H9 (cell line): ENCODE measurements around the gene PITPNB. TPM values are rescaled to one million over a fixed set of nuclear protein-coding genes. Genes with fewer than 3 reads are reported as not detected.

Source experiments
- DNase-seq: peaks from one replicate; pipeline ENCODE4 v3.0.0-alpha.2; 2017
- H2AFZ ChIP-seq: one replicate; pipeline ENCODE4 v1.6.1; 2013; ENCODE audit warnings: mild to moderate bottlenecking, low read length, control low read depth, moderate library complexity
- H2AK5ac ChIP-seq: 2 replicates; pipeline ENCODE4 v1.6.1; 2013; ENCODE audit warnings: low read length, control low read depth, mixed read lengths; ENCODE audit not compliant: insufficient read length
- H2BK120ac ChIP-seq: one replicate; pipeline ENCODE4 v1.6.1; 2013; ENCODE audit warnings: low read depth, mild to moderate bottlenecking, low read length, control low read depth, inconsistent platforms; ENCODE audit not compliant: poor library complexity, severe bottlenecking
- H2BK12ac ChIP-seq: 2 replicates; pipeline ENCODE4 v1.6.1; 2013; ENCODE audit warnings: low read length, control low read depth, mixed read lengths, low read depth; ENCODE audit not compliant: insufficient read length
- H2BK15ac ChIP-seq: 2 replicates; pipeline ENCODE4 v1.6.1; 2013; ENCODE audit warnings: low read depth, low read length, control low read depth
- H2BK20ac ChIP-seq: one replicate; pipeline ENCODE4 v1.6.1; 2013; ENCODE audit warnings: low read depth, mild to moderate bottlenecking, low read length, control low read depth, inconsistent platforms; ENCODE audit not compliant: poor library complexity, severe bottlenecking
- H2BK5ac ChIP-seq: 2 replicates; pipeline ENCODE4 v1.6.1; 2013; ENCODE audit warnings: low read length, control low read depth, mixed read lengths; ENCODE audit not compliant: insufficient read length
- H3K14ac ChIP-seq: 2 replicates; pipeline ENCODE4 v1.6.1; 2013; ENCODE audit warnings: low read length, control low read depth; ENCODE audit not compliant: insufficient read depth
- H3K18ac ChIP-seq: 2 replicates; pipeline ENCODE4 v1.6.1; 2013; ENCODE audit warnings: low read depth, mild to moderate bottlenecking, mixed read lengths, low read length, control low read depth; ENCODE audit not compliant: insufficient read length
- H3K23ac ChIP-seq: 2 replicates; pipeline ENCODE4 v1.6.1; 2013; ENCODE audit warnings: low read length, control low read depth, mixed read lengths, low read depth; ENCODE audit not compliant: insufficient read length
- H3K23me2 ChIP-seq: 2 replicates; pipeline ENCODE4 v1.6.1; 2013; ENCODE audit warnings: low read depth, mild to moderate bottlenecking, mixed read lengths, low read length, control low read depth; ENCODE audit not compliant: insufficient read length, poor library complexity, severe bottlenecking
- H3K27ac ChIP-seq: 2 replicates; pipeline ENCODE4 v1.5.1; 2013; ENCODE audit warnings: low read length, control low read depth, mixed read lengths, low read depth; ENCODE audit not compliant: insufficient read length
- H3K27me3 ChIP-seq: 2 replicates; pipeline ENCODE4 v1.6.1; 2013; ENCODE audit warnings: low read length, control low read depth, inconsistent platforms; ENCODE audit not compliant: insufficient read depth
- H3K4ac ChIP-seq: 2 replicates; pipeline ENCODE4 v1.6.1; 2013; ENCODE audit warnings: low read depth, mild to moderate bottlenecking, control low read depth, inconsistent platforms, low read length, moderate library complexity
- H3K4me1 ChIP-seq: 2 replicates; pipeline ENCODE4 v1.6.1; 2013; ENCODE audit warnings: low read length, control low read depth, inconsistent platforms; ENCODE audit not compliant: insufficient read depth
- H3K4me2 ChIP-seq: 2 replicates; pipeline ENCODE4 v1.6.1; 2013; ENCODE audit warnings: low read length, control low read depth, mixed read lengths; ENCODE audit not compliant: insufficient read length, insufficient read depth
- H3K56ac ChIP-seq: 2 replicates; pipeline ENCODE4 v1.6.1; 2013; ENCODE audit warnings: low read depth, mild to moderate bottlenecking, mixed read lengths, low read length, control low read depth; ENCODE audit not compliant: insufficient read length
- H3K79me1 ChIP-seq: 2 replicates; pipeline ENCODE4 v1.6.1; 2013; ENCODE audit warnings: low read depth, mild to moderate bottlenecking, moderate library complexity, low read length, control low read depth, inconsistent platforms; ENCODE audit not compliant: insufficient read depth, poor library complexity, severe bottlenecking
- H3K79me2 ChIP-seq: 2 replicates; pipeline ENCODE4 v1.6.1; 2013; ENCODE audit warnings: low read length, control low read depth, inconsistent platforms; ENCODE audit not compliant: insufficient read depth
- H3K9ac ChIP-seq: 2 replicates; pipeline ENCODE4 v1.6.1; 2013; ENCODE audit warnings: low read length, control low read depth, mixed read lengths; ENCODE audit not compliant: insufficient read length; ENCODE audit errors: extremely low read depth
- H3K9me3 ChIP-seq: one replicate; pipeline ENCODE4 v1.6.1; 2013; ENCODE audit warnings: low read depth, low read length, inconsistent platforms; ENCODE audit not compliant: control insufficient read depth
- H3T11ph ChIP-seq: one replicate; pipeline ENCODE4 v1.6.1; 2013; ENCODE audit warnings: mild to moderate bottlenecking, low read length, control low read depth, inconsistent platforms
- H4K20me1 ChIP-seq: one replicate; pipeline ENCODE4 v1.6.1; 2013; ENCODE audit not compliant: control insufficient read depth, insufficient read length, insufficient read depth
- H4K5ac ChIP-seq: 2 replicates; pipeline ENCODE4 v1.6.1; 2013; ENCODE audit warnings: low read depth, mild to moderate bottlenecking, mixed read lengths, low read length, control low read depth; ENCODE audit not compliant: insufficient read length
- H4K8ac ChIP-seq: replicated peaks from 2 replicates; pipeline ENCODE4 v1.6.1; 2013; ENCODE audit warnings: low read length, control low read depth, mixed read lengths, low read depth; ENCODE audit not compliant: insufficient read length
- H4K91ac ChIP-seq: 2 replicates; pipeline ENCODE4 v1.6.1; 2013; ENCODE audit warnings: low read depth, mild to moderate bottlenecking, moderate library complexity, mixed read lengths, low read length, control low read depth; ENCODE audit not compliant: insufficient read length
- H3K27ac Mint-ChIP-seq, 3 experiments: 2 replicates in 2 of 3; 3 replicates in 1 of 3; pipeline ENCODE4 v1.8.0; 2020 to 2021; ENCODE audit warnings: mixed read lengths in 3 of 3, mild to moderate bottlenecking in 1 of 3, moderate library complexity in 1 of 3
- H3K27me3 Mint-ChIP-seq: 2 replicates; pipeline ENCODE4 v1.8.0; 2021; ENCODE audit warnings: low read depth, mild to moderate bottlenecking, moderate library complexity, mixed read lengths
- H3K36me3 Mint-ChIP-seq, 3 experiments: 2 replicates in 2 of 3; 3 replicates in 1 of 3; pipeline ENCODE4 v1.8.0; 2020 to 2021; ENCODE audit warnings: low read depth in 3 of 3, mixed read lengths in 3 of 3; ENCODE audit not compliant: insufficient read depth in 1 of 3
- H3K4me1 Mint-ChIP-seq, 2 experiments: 2 replicates each; pipeline ENCODE4 v1.8.0; 2020; ENCODE audit warnings: mixed read lengths in 2 of 2
- H3K4me3 Mint-ChIP-seq, 2 experiments: 2 replicates in 1 of 2; 3 replicates in 1 of 2; pipeline ENCODE4 v1.8.0; 2020 to 2021; ENCODE audit warnings: mild to moderate bottlenecking in 2 of 2, mixed read lengths in 2 of 2, moderate library complexity in 1 of 2
- H3K9me3 Mint-ChIP-seq, 2 experiments: 2 replicates in 1 of 2; 3 replicates in 1 of 2; pipeline ENCODE4 v1.8.0; 2020; ENCODE audit warnings: mild to moderate bottlenecking in 2 of 2, mixed read lengths in 2 of 2, moderate library complexity in 1 of 2
- whole genome bisulfite sequencing: extraction: QIAGEN DNeasy Blood & Tissue Kit; methylation state at CpG from one replicate; pipeline ENCODE4 v1.1.7; 2013; ENCODE audit warnings: missing lambda C conversion rate, low lambda C conversion rate, mixed read lengths; ENCODE audit not compliant: insufficient read length; ENCODE audit errors: extremely low coverage; 5-methylcytosine and 5-hydroxymethylcytosine counted together
- total RNA-seq: library from RNA; stranded (reverse); gene quantifications from 2 replicates; pipeline ENCODE4 v1.2.1, GENCODE V29; 2021
- TF ChIP-seq, protein P1 (sequence below): fragments of 200-600 bp; sonication (generic); conservative IDR thresholded peaks from 3 replicates; pipeline ENCODE4 v1.8.0; 2021; ENCODE audit warnings: antibody characterized with exemption, mild to moderate bottlenecking

PITPNB gene
- total RNA-seq, 1 experiment from 2014 or later = 106 TPM

DNA sequence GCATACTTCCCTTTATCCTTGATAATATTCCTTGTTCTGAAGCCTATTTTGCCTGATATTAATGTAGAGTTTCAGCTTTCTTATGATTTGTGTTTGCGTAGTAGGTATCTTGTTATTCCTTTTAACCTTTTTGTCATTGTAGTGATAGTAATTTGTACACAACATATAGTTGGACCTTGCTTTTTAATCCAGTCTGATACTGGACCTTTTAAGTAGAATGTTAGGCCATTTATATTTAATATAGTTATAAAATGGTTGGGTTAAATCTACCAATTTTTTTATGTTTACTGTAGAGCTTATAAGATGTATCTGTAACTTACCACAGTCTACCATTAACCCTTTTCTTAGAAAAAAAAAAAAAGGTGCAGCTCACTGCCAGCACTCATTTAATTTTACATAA lies 8.6 kb upstream of the PITPNB start:
- Histone ChIP-seq H3K27me3 (no peaks in the 10 kb centered on the region), H2BK20ac (no peak overlapping the region)
- TF ChIP-seq, protein P1, sequence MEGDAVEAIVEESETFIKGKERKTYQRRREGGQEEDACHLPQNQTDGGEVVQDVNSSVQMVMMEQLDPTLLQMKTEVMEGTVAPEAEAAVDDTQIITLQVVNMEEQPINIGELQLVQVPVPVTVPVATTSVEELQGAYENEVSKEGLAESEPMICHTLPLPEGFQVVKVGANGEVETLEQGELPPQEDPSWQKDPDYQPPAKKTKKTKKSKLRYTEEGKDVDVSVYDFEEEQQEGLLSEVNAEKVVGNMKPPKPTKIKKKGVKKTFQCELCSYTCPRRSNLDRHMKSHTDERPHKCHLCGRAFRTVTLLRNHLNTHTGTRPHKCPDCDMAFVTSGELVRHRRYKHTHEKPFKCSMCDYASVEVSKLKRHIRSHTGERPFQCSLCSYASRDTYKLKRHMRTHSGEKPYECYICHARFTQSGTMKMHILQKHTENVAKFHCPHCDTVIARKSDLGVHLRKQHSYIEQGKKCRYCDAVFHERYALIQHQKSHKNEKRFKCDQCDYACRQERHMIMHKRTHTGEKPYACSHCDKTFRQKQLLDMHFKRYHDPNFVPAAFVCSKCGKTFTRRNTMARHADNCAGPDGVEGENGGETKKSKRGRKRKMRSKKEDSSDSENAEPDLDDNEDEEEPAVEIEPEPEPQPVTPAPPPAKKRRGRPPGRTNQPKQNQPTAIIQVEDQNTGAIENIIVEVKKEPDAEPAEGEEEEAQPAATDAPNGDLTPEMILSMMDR = no peak

More for the DNA sequence above, 8.6 kb upstream of the PITPNB start:
- H3K27ac ChIP-seq = no peak overlapping the region
- H3K27ac Mint-ChIP-seq = no peak overlapping the region
- no CpG with 5 or more reads among the region's 1 CpG for WGBS
- H3K4me1 Mint-ChIP-seq = peaks cover 15% of the 10 kb centered on the region in 2 experiments
- no peak overlapping the region for H4K8ac ChIP-seq
- no peaks in the 10 kb centered on the region for H3K23me2 ChIP-seq
- H3K79me1 ChIP-seq = no peaks in the 10 kb centered on the region
- peaks cover 16 to 19% (median 18%) of the 10 kb centered on the region in 3 experiments for H3K36me3 Mint-ChIP-seq
- peaks cover 0 to 5% of the 10 kb centered on the region in 2 experiments; a peak in 2 of 5 replicates for H3K9me3 Mint-ChIP-seq
- no peak overlapping the region for H3K4ac ChIP-seq
- DNase-seq = no peak
- no peaks in the 10 kb centered on the region for H3K27me3 Mint-ChIP-seq
- no peak overlapping the region for H2AFZ ChIP-seq
- no peak overlapping the region for H2AK5ac ChIP-seq
- no peak overlapping the region for H3K9ac ChIP-seq
- no peak overlapping the region for H3T11ph ChIP-seq
- no peak overlapping the region for H3K4me2 ChIP-seq
- H2BK15ac ChIP-seq = no peak overlapping the region
- H3K56ac ChIP-seq = no peak overlapping the region
- no peak overlapping the region for H3K18ac ChIP-seq
- H2BK120ac ChIP-seq = no peak overlapping the region
- H3K23ac ChIP-seq = no peak overlapping the region
- H2BK5ac ChIP-seq = no peak overlapping the region
- H3K14ac ChIP-seq = no peak overlapping the region
- no peak overlapping the region for H2BK12ac ChIP-seq
- no peak overlapping the region for H4K5ac ChIP-seq
- no peak overlapping the region for H4K91ac ChIP-seq
- no peaks in the 10 kb centered on the region for H4K20me1 ChIP-seq
- no peaks in the 10 kb centered on the region for H3K79me2 ChIP-seq
- no peak overlapping the region for H3K4me3 Mint-ChIP-seq
- H3K9me3 ChIP-seq = no peaks in the 10 kb centered on the region
- H3K4me1 ChIP-seq = no peaks in the 10 kb centered on the region; the same call in 1 of the 2 replicates
